ENCODE data around the gene LSM5.

DNA sequence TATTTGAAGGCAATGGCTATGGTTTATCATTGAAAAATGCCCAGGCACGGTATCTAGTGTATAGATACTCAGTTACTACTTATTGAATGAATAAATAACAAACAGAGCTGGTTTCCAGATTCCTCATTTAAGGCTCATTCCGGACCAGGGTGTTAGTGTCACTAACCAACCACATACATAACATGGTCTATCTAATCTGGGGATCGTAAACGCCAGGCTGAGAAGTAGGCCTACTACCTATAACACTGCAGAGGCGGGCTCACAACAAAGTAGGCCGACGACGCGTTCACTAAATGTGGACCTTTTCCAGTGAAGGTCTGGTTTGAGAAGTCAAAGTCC lies 423 bp downstream of the LSM5 start:
- TF ChIP-seq, protein P1, sequence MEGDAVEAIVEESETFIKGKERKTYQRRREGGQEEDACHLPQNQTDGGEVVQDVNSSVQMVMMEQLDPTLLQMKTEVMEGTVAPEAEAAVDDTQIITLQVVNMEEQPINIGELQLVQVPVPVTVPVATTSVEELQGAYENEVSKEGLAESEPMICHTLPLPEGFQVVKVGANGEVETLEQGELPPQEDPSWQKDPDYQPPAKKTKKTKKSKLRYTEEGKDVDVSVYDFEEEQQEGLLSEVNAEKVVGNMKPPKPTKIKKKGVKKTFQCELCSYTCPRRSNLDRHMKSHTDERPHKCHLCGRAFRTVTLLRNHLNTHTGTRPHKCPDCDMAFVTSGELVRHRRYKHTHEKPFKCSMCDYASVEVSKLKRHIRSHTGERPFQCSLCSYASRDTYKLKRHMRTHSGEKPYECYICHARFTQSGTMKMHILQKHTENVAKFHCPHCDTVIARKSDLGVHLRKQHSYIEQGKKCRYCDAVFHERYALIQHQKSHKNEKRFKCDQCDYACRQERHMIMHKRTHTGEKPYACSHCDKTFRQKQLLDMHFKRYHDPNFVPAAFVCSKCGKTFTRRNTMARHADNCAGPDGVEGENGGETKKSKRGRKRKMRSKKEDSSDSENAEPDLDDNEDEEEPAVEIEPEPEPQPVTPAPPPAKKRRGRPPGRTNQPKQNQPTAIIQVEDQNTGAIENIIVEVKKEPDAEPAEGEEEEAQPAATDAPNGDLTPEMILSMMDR (IDR thresholded peaks at IDR 0.05), result no peak
- TF ChIP-seq POLR2A (IDR thresholded peaks at IDR 0.05), result no peak
